ENCODE data around the gene PGBD1.
A peak's percentile ranks its signal among the peaks of the same experiment; 100 is the strongest.

PGBD1 gene, protein sequence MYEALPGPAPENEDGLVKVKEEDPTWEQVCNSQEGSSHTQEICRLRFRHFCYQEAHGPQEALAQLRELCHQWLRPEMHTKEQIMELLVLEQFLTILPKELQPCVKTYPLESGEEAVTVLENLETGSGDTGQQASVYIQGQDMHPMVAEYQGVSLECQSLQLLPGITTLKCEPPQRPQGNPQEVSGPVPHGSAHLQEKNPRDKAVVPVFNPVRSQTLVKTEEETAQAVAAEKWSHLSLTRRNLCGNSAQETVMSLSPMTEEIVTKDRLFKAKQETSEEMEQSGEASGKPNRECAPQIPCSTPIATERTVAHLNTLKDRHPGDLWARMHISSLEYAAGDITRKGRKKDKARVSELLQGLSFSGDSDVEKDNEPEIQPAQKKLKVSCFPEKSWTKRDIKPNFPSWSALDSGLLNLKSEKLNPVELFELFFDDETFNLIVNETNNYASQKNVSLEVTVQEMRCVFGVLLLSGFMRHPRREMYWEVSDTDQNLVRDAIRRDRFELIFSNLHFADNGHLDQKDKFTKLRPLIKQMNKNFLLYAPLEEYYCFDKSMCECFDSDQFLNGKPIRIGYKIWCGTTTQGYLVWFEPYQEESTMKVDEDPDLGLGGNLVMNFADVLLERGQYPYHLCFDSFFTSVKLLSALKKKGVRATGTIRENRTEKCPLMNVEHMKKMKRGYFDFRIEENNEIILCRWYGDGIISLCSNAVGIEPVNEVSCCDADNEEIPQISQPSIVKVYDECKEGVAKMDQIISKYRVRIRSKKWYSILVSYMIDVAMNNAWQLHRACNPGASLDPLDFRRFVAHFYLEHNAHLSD

DNA sequence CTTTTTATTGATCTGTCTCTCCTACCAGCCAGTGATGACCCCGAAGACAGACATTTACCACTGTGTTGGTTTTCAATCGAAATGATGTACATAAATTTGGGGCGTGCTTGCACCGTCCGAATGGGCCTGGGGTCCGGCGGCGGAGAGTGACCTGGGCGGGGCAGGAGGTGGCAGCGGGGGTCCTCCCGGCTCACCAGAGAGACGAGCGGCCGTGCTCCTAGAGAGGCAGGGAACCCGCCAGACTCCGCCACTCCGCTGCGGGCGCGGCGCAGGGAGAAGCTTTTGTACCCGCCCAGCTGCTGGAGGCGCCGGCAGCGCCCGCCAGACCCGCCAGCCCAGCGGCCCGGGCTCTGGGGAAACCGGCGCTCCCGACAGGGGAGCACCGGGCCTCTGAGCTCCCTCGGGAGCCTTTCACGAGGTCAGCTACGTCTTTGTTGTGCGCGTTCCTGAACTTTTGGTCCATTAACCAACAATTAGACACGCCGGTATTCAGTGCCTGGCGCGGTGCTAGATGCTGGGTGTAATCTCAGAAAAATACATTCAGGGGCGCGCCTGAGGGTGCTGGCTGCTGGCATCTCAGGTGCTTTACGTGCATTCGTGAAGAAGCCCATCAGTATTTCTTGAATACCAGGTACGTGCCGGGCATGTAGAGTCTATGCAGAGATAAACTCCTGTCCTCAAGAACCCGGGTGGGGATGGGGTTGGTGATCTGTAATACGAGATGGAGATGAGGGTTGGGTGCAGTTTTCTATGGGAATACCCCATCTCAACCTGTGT is at the start of gene PGBD1:
TSS of gene PGBD1 (plus strand) at position 285 of the 777 bp plus-strand sequence. CDS start 2,242 bp downstream, outside the sequence.
- peak; percentile 34 to 50 (median 43) for DNase-seq (ENCODE audit: low read depth in 2 of 3, low spot score in 2 of 3)

DNA sequence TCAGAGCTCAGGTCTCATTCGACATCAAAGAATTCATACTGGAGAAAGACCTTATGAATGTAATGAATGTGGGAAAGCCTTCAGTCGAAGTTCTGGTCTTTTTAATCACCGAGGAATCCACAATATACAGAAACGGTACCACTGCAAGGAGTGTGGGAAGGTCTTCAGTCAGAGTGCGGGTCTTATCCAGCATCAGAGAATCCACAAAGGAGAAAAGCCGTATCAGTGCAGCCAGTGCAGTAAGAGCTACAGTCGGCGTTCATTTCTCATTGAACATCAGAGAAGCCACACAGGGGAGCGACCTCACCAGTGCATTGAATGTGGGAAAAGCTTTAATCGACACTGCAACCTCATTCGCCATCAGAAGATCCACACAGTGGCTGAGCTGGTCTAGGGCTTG is 48.6 kb upstream of the PGBD1 start:
- no peak for DNase-seq (ENCODE audit: low read depth in 2 of 3, low spot score in 2 of 3)

DNA sequence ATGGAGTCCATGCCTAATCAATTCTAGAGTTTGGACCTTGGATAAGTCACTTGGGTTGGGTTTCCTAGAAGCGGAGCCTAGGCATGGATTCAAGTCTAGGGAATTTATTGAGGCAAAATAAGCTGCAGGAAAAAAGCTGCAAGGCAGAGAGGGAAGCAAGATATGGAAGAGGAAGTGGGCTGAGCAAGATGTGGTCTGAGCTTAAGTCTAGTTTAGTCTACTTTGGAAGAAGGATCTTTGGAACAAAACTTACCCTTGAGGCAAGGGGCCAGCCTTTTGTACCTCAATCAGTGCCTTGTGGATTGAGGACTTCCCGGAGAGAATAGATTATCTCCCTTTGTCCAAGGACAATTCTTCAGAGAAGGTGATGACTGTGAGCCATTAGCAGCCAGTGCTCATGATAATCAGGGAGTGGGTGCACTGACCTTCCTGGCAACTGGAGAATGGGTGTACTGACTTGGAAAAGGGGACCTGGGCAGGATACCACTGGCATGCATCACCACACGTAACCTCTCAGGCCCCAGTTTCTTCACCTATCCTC is 45.4 kb upstream of the PGBD1 start:
- DNase-seq (ENCODE audit: low read depth in 2 of 3, low spot score in 2 of 3) = no peak

- DNase-seq (ENCODE audit: low read depth in 2 of 3, low spot score in 2 of 3) = no peak
Observed at GRCh38 chr6:28239636-28240035, 41.7 kb upstream of the PGBD1 start.

- no peak for DNase-seq (ENCODE audit: low read depth in 2 of 3, low spot score in 2 of 3)
Observed at GRCh38 chr6:28240471-28240870, 40.9 kb upstream of the PGBD1 start.

DNA sequence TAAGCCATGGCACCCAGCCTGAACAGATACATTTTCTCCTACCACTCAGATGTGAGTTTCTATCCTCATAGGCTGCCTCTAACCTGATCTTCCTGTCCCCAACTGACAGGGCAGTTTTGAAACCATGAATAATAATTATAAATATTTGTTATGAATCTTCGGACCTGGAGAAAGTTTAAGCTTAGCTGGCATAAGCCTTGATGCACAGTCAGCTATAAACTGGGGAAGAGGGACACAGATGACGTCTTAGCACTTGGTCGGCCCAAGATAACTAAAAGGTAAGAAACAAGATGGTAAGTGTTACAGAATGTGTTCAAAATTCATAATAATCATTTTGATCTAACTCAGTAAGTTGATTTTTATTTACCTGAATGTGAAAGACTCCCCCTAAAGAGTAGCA is 37.4 kb upstream of the PGBD1 start:
- DNase-seq (ENCODE audit: low read depth in 2 of 3, low spot score in 2 of 3) = no peak

- no peak for DNase-seq (ENCODE audit: low read depth in 2 of 3, low spot score in 2 of 3)
Observed at GRCh38 chr6:28245206-28245941, 36.0 kb upstream of the PGBD1 start.

DNA sequence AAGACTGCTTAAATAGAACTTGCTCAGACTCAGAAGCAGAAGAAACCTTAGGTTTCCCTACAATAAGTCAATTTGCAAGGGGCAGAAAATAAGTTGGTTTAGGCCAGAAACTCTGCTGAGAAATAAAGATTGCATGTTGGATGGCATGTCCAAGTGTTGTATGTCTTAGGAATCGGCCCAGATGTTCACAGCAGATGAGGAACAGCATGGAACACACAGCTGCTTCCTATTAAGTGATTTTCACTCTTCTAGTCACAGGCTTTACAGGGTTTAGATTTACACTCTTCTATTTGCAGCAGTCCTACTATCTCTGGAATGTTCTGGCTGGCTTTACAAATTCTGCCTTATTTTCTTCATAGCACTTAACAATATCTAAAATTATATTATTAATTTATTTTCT is 32.5 kb upstream of the PGBD1 start:
- no peak for DNase-seq (ENCODE audit: low read depth in 2 of 3, low spot score in 2 of 3)

DNA sequence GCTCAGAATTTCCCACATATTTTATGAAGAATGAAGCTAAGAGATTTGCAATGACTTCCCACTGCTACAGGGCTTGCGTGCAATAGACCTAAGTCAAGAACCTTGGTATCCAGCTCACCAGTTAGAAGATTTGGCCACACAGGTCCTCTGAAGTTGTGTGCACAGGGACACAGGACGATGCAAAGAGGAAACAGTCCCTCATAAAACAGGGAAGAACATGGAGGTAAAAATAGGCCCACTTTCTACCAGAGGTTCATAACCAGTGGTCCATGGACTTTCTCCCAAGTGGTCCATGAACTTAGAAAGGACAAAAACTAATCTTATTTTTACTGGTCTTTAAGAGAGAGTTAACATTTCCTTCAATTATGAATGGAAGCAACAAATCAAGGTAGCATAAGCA is 30.6 kb upstream of the PGBD1 start:
- no peak for DNase-seq (ENCODE audit: low read depth in 2 of 3, low spot score in 2 of 3)

- peak in 1 of 3 experiments; percentile 10 for DNase-seq (ENCODE audit: low read depth in 2 of 3, low spot score in 2 of 3)
Observed at GRCh38 chr6:28251661-28252008, 29.7 kb upstream of the PGBD1 start.

DNA sequence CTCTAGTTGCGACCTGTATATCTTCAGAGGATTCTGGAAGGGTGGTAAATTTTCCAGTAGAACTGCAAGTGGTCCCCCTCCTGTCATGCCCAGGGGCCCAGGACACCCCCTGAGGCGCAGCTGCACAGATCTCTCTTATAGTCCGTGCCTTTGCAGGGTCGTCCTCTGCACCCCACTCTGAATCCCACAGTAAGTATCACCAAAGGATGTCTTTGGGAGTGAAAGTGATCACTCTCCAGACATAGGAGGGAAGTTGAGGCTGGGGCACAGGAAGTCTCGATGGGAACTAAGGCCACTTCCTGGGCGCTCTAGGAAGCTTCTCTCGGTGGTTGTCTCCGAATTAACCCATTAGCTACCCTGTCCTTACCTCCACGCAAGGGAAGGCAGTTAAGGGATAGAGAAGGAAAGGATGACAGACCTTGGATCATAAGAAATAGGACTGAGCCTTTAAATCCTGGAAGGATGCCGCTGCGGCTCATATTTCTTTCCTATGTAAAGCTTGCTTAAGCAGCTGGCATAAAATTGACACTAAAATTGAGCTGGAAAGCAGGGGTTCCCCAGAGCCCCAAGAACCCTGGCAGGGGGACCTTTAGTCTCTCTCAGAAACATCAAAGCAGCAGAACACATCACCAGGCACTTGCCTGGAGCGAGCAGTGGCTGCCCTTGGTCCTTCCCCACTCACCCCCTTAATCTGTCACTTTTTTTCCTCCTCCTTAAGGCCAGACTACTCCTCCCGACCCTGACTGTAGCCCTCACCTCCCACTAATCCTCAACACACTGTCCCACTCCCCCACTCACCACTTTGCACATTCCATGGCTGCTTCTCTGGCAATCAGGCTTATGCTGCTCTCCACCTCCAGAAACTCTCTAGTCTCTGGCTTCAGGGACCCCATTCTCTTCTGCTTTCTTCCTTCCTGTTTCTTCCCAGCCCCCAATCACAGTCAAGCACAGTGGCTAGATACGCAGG is 29.1 kb upstream of the PGBD1 start, which contains the start of gene ZKSCAN4:
TSS of gene ZKSCAN4 (minus strand) at position 261 of the 967 bp plus-strand sequence. CDS start 289 bp downstream, outside the sequence.
- peak; percentile 27 to 53 (median 50) for DNase-seq (ENCODE audit: low read depth in 2 of 3, low spot score in 2 of 3)

DNA sequence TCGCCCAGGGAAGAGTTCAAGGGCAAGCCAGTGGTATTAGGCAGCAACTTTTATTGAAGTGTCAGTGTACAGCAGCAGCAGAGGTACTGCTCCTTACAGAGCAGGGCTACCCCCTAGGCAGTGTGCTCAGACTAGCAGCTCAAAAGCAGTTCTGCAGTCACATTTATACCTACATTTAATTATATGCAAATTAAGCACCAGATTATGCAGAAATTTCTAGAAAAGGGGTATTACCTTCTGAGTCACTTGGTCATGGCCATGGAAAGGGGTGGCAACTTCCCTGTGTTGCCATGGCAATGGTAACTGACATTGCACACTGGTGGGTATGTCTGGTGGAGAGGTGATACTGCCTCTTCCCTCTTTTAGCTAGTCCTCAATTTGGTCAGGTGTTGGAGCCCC is 27.3 kb upstream of the PGBD1 start:
- no peak for DNase-seq (ENCODE audit: low read depth in 2 of 3, low spot score in 2 of 3)

DNA sequence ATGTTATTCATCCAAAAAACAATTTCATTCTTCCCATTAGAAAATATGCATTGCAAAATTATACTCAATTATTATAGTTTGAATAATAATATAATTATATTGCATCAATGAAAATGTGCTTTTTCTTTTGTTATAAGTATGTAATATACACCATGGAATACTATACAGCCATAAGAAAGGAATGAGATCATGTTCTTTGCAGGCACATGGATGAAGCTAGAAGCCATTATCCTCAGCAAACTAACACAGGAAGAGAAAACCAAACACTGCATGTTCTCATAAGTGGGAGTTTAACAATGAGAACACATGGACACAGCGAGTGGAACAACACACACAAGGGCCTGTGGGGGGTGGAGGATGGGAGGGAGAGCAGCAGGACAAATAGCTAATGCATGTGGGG is 24.3 kb upstream of the PGBD1 start:
- no peak for DNase-seq (ENCODE audit: low read depth in 2 of 3, low spot score in 2 of 3)

DNA sequence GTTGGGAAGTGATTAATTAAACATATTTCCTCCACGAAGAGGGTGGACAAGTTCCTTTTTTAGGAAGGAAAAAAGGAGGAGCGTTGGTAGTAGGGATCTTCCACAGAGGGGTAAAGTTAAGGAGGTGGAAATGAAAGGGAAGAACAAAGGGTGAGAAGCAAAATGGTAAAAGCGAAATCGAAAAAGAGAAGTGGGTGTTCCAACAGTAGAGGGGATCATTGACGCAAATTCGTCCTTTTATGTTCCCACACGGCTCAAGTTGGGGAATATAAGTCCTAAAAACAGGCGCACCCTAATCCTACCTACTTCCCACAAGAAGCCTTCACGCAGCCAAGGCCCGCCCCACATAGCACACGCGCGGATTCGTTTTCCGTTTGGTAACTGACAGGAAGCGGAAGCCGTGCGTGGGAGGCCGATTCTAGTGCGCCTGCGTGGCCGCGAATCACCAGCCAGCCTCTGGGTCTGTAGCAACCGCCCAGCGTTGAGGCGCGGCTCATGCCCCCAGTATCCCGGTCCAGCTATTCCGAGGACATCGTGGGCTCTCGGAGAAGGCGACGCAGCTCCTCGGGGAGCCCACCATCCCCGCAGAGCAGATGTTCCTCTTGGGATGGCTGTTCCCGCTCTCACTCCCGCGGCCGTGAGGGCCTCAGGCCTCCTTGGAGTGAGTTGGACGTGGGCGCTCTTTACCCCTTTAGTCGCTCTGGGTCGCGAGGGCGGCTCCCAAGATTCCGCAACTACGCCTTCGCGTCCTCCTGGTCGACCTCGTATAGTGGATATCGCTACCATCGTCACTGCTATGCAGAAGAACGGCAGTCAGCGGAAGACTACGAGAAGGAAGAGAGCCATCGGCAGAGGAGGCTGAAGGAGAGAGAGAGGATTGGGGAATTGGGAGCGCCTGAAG is 22.2 kb upstream of the PGBD1 start, which contains the start of gene NKAPL:
TSS of gene NKAPL (plus strand) at position 421 of the 901 bp plus-strand sequence. CDS start at position 496, 75 bp downstream.
- DNase-seq (ENCODE audit: low read depth in 2 of 3, low spot score in 2 of 3) = peak; percentile 33 to 46 (median 37)

DNA sequence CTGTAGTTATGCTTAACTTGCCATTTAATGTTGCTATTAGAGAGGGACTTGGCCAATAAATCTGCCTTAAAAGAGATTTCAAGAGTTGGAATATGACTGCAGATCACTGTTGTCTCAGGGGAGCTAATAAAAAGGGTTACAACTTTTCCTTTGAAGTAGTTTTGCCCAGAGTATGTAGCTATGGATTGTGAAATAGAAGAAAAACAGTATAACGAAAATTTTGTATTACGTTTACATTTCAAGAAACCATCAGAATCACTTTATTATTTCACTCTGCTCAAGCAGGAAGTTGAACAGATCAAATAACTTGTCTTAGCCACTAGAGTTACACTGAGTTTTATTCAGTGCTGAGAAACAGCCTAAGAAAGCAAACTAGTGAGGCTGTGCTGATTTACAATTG is 17.4 kb upstream of the PGBD1 start:
- DNase-seq (ENCODE audit: low read depth in 2 of 3, low spot score in 2 of 3) = no peak

DNA sequence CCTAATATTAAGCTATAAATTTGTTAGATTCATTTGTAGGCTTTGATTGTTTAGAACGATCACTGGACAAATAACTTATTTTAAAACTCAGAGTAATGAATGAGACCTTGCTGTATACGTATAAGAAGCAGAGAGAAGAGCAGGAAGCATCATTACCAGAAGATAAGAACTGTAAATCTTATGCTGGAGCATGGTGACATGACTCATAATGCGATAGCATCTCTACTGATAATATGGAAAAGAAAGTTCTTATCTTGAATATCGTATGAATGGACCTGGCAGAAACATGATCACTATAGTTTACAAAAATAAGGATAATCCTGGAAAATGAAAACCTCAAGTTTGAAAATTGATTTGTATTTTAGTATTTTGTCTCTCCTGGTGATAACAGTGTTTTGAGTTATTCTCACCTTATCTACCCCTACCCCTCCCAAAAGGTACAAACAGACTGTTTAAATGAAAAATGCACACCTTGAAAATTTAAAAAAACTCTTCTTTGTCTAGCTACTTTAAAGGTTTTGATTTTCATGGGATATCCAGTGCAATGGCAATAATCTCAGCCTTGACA is 16.5 kb upstream of the PGBD1 start:
- DNase-seq (ENCODE audit: low read depth in 2 of 3, low spot score in 2 of 3) = no peak

GRCh38 chr6:28266563-28266961 is 14.8 kb upstream of the PGBD1 start:
- no peak for DNase-seq (ENCODE audit: low read depth in 2 of 3, low spot score in 2 of 3)
